GM18951 (cell line): ENCODE measurements around the gene EPM2AIP1.

Experiments
- POLR2A ChIP-seq: IDR thresholded peaks from 4 replicates; pipeline ENCODE4 v1.6.1; 2011; ENCODE audit warnings: mild to moderate bottlenecking; ENCODE audit not compliant: insufficient read length, insufficient read depth; ENCODE audit errors: extremely low read depth
- in situ Hi-C: fragments of 300-500 bp; cut with MboI; formaldehyde crosslinking; loops from one replicate; pipeline ENCODE4 v1.12.0; 2022; ENCODE audit warnings: low sequenced_read_pairs, mixed read lengths, inconsistent platforms; ENCODE audit not compliant: unreplicated experiment

Gene EPM2AIP1

GRCh38 chr3:37025561-37026335 is 32.8 kb upstream of the EPM2AIP1 start:
- no peak for TF ChIP-seq POLR2A
- in situ Hi-C loops = no loop called here

GRCh38 chr3:37024820-37025405 is 32.0 kb upstream of the EPM2AIP1 start:
- in situ Hi-C loops = no loop called here
- TF ChIP-seq POLR2A = no peak

GRCh38 chr3:37024092-37024491 is 31.2 kb upstream of the EPM2AIP1 start:
- in situ Hi-C loops = no loop called here
- no peak for TF ChIP-seq POLR2A

- in situ Hi-C loops = no loop called here
- TF ChIP-seq POLR2A = no peak
Observed at GRCh38 chr3:37017683-37018082, 24.8 kb upstream of the EPM2AIP1 start.

- in situ Hi-C loops = no loop called here
- no peak for TF ChIP-seq POLR2A
Observed at GRCh38 chr3:37016903-37017302, 24.0 kb upstream of the EPM2AIP1 start.

DNA sequence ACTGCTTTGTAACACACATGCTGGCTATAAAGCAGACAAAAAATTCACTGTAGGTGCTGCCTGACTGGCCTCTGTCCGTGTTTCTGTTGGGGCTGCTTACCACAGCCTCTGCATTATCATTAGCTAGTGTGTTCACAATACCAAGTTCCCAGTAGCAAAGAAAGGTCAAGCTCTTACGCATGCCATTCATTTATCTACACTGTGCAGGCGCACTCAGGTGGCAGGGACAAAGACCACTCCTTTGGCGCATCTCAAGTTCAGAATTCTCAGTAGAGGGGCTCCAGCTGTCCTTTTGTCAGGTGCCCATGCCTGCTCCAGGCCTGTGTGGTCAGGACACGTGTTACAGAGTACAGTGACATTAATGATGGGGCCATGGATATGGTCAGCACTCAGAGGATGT is 22.7 kb upstream of the EPM2AIP1 start:
- in situ Hi-C loops = no loop called here
- no peak for TF ChIP-seq POLR2A

DNA sequence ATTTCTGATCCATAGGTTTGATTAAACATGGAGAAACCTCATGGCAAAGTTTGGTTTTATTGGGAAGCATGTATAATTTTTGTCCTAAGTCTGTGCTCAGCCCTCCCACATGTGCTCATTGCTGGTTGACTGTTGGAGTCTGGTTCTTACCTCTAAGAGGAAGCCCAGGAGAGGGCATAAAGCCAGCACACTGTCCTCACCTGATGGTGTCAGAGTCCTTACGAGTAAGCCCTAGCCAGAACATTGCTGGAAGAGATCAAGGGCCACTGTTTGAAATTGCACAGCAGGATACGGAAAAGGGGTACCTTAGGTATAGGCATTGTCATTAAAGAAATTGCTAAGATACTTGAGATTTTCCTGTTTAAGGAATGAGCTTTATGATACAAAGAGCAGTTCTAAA is 21.7 kb upstream of the EPM2AIP1 start:
- TF ChIP-seq POLR2A = no peak
- in situ Hi-C loops = no loop called here

- in situ Hi-C loops = no loop called here
- TF ChIP-seq POLR2A = peak; percentile 76
Observed at GRCh38 chr3:36993326-36994283, 674 bp upstream of the EPM2AIP1 start, which contains the start of gene MLH1. MLH1 (plus strand) TSS chr3:36993518; CDS start chr3:36993548, 30 bp downstream.

GRCh38 chr3:36991923-36992805 is 767 bp downstream of the EPM2AIP1 start:
- TF ChIP-seq POLR2A = no peak
- in situ Hi-C loops = no loop called here

- in situ Hi-C loops = no loop called here
- no peak for TF ChIP-seq POLR2A
Observed at GRCh38 chr3:36991147-36991546, 1.8 kb downstream of the EPM2AIP1 start.

- in situ Hi-C loops = no loop called here
- no peak for TF ChIP-seq POLR2A
Observed at GRCh38 chr3:36989568-36989967, 3.4 kb downstream of the EPM2AIP1 start.

DNA sequence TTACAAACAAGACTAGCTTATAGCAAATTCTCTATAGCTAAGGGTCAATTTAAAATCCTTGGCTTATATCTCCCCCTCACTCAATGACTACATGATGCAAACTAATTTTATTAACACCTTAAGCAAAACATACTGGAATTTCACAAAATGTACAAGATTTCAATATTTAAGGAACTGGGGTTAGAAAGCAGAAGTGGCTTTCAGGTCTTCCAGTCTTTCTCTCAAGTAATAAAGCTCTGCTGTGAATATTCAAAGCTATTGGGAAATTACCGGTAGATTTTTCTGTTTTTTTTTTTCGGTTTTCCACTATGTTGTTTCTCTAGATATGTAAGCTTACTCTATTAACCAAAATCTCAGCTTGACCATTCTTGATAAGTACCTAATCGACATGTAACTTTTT is 3.9 kb downstream of the EPM2AIP1 start:
- in situ Hi-C loops = no loop called here
- TF ChIP-seq POLR2A = no peak

GRCh38 chr3:36988356-36988755 is 4.6 kb downstream of the EPM2AIP1 start:
- in situ Hi-C loops = no loop called here
- TF ChIP-seq POLR2A = no peak

- in situ Hi-C loops = no loop called here
- no peak for TF ChIP-seq POLR2A
Observed at GRCh38 chr3:36981006-36981405, 11.9 kb downstream of the EPM2AIP1 start.
